Smooth muscle cell of bladder (primary cell): ENCODE results near the gene FAM117B. TPM values are rescaled to one million over a fixed set of nuclear protein-coding genes. Genes with fewer than 3 reads are reported as not detected.

ENCODE experiments used
- total RNA-seq: library from RNA; depleted of rRNA; stranded (reverse); fragments of >200 nt; gene quantifications from 2 replicates; pipeline ENCODE4 v1.2.3, GENCODE V29; 2014

FAM117B gene
- 5.4 and 10.5 TPM in 2 replicates for total RNA-seq

GRCh38 chr2:202634556-202635427, at the start of gene FAM117B:
Gene FAM117B, plus strand, starts transcription at chr2:202634969. Its CDS starts 219 bp downstream, at chr2:202635188.

Other genes with a start within 250 kb of the FAM117B start
- gene ICA1L, start 236.8 kb downstream of the FAM117B start, total RNA-seq, result 4.4 and 5.5 TPM in 2 replicates